Mucosa of descending colon (tissue), 3 donors: ENCODE measurements around the gene PDE6C. TPM values are rescaled to one million over a fixed set of nuclear protein-coding genes. Genes with fewer than 3 reads are reported as not detected.

ENCODE experiments used
- ATAC-seq: fragments of 200-7000 bp; cut with Tn5 transposase; one replicate; pipeline ENCODE4 v1.9.1; 2020; ENCODE audit warnings: mild to moderate bottlenecking, moderate library complexity
- DNase-seq, 3 donors: peaks; one replicate each; pipeline ENCODE4 v3.0.0-alpha.2; 2020
- H3K36me3 ChIP-seq: fragments of 200-600 bp; one replicate; pipeline ENCODE4 v1.8.0; 2021; ENCODE audit warnings: low read depth, mild to moderate bottlenecking
- H3K4me1 ChIP-seq: fragments of 200-600 bp; one replicate; pipeline ENCODE4 v1.8.0; 2021; ENCODE audit warnings: low read depth, mild to moderate bottlenecking
- H3K4me3 ChIP-seq: fragments of 200-600 bp; one replicate; pipeline ENCODE4 v1.8.0; 2021; ENCODE audit warnings: mild to moderate bottlenecking
- H3K9me3 ChIP-seq: fragments of 200-600 bp; one replicate; pipeline ENCODE4 v1.8.0; 2021; ENCODE audit warnings: mild to moderate bottlenecking
- intact Hi-C, 2 donors: fragments of 100-400 bp; cut with DNase I in 1 of 2; cut with micrococcal nuclease in 1 of 2; formaldehyde crosslinking; loops; one replicate each; pipeline versions ENCODE4 v1.11.0 to v1.11.1; 2022; cut with DNase I, micrococcal nuclease
- total RNA-seq, 3 donors: library from RNA; stranded (reverse); fragmentation: NEBNext Ultra II Directional in 2 of 3; extraction: Animal tissue kit (Norgen Biotek cat#: 25700) in 2 of 3; gene quantifications; one replicate each; pipeline versions ENCODE4 v1.2.1 to v1.2.4, GENCODE V29; 2021 to 2023
- TF ChIP-seq, protein P1 (sequence below): fragments of 200-600 bp; IDR thresholded peaks from one replicate; pipeline ENCODE4 v1.8.0; 2022; ENCODE audit warnings: antibody characterized with exemption, mild to moderate bottlenecking
- donor health status: DM: no; HTN: no; CAD: no; lungs with moderate emphysema.
- donor health status: DM: no; HTN: no; CAD: no.
- donor health status: DM: no; HTN: yes; CAD: no.

Gene PDE6C
- total RNA-seq, 3 donors from 2014 or later = not detected

DNA sequence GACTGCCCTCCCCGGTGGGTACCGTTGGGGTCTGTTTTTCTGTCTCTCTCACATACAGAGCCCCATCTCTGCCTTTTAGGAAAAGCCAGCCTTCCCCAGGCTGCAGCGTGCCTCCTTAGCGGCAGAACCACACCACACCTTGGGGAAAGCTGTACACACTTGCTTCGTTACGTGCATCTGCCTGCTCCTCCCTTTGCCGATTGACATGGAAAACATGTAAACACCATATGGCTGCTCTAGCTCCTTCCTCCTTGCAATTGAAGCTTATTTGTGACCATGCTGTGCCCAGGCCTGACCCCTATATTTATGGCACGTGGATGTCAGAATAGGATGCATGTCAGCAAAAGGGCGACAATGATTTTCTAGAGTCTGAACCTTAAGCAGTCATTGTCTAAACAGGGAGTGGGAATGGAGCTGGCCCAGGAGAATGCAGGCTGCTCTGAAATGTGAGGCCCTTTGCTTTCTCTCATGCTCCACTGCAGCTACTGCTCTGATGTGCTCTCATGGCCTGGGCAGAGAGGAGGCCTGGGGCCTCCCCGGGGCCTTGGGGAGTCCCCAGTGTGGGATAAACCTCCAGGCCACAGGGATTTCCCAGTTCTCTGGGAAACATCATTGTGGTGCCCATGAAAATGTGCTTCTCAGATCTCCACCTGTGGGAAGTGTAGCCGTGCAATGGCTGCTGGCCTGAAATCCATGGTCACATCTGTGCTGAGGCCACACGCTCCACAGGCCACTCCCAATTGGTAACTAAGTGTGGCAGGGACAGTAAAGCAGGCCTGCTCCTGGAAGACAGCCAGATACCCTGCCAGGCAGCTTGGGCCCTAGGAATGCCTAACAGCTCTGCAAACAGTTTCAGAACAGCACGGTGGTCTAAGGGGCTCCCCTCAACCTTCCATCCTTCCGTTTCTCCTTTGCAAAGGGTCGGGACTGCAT is 18.6 kb downstream of the PDE6C start:
- no peak overlapping the region for H3K4me3 ChIP-seq
- no peaks in the 10 kb centered on the region for H3K36me3 ChIP-seq
- intact Hi-C loops = no loop called here
- DNase-seq (peak in 1 of 3 donors; percentile 12), ATAC-seq (peak; percentile 32)
- TF ChIP-seq, protein P1, sequence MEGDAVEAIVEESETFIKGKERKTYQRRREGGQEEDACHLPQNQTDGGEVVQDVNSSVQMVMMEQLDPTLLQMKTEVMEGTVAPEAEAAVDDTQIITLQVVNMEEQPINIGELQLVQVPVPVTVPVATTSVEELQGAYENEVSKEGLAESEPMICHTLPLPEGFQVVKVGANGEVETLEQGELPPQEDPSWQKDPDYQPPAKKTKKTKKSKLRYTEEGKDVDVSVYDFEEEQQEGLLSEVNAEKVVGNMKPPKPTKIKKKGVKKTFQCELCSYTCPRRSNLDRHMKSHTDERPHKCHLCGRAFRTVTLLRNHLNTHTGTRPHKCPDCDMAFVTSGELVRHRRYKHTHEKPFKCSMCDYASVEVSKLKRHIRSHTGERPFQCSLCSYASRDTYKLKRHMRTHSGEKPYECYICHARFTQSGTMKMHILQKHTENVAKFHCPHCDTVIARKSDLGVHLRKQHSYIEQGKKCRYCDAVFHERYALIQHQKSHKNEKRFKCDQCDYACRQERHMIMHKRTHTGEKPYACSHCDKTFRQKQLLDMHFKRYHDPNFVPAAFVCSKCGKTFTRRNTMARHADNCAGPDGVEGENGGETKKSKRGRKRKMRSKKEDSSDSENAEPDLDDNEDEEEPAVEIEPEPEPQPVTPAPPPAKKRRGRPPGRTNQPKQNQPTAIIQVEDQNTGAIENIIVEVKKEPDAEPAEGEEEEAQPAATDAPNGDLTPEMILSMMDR = no peak
- H3K4me1 ChIP-seq = no peaks in the 10 kb centered on the region
- no peaks in the 10 kb centered on the region for H3K9me3 ChIP-seq

DNA sequence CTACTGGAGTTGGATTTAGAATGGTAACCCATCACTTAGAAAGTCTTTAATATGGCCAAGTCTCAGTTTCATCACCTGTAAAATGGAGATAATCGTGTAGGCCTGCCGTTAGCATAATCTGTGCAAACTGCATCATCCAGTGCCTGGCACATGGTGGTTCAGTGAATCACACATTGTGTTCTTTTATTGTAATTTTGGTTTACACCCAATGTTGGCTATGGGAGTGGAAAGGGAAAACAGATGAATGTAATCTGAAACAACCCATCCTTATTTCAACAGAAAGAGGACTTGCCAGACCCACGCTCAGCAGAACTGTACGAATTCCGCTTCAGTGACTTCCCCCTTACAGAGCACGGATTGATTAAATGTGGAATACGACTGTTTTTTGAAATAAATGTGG is 27.5 kb downstream of the PDE6C start:
- Histone ChIP-seq H3K36me3 (no peaks in the 10 kb centered on the region), H3K9me3 (no peaks in the 10 kb centered on the region), H3K4me3 (no peak overlapping the region), H3K4me1 (no peaks in the 10 kb centered on the region)
- DNase-seq (no peak), ATAC-seq (no peak)
- TF ChIP-seq, protein P1 = no peak
- intact Hi-C loops = no loop called here

DNA sequence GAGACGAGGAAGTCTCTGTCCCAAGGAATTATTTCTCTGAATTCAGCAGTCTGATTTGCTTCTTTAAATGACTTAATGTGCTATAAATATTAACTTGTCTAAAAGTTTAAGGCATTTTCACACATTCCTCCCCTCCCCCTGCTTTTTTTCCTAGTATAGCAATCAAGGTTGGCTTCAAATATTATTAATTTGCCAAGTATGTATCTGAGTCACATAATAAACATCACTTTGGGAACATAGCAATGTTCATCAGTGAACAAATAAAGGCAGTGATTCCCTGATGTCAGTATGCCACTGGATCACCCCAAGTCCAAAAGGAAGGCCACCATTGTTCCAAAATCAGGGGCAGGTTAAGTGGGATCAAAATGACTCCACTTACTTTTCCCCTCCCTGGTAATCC is 40.5 kb downstream of the PDE6C start:
- TF ChIP-seq, protein P1 = no peak
- ATAC-seq = no peak
- intact Hi-C loops = no loop called here
- Histone ChIP-seq H3K4me1 (no peaks in the 10 kb centered on the region), H3K9me3 (no peaks in the 10 kb centered on the region), H3K36me3 (no peaks in the 10 kb centered on the region), H3K4me3 (no peak overlapping the region)
- DNase-seq = no peak

DNA sequence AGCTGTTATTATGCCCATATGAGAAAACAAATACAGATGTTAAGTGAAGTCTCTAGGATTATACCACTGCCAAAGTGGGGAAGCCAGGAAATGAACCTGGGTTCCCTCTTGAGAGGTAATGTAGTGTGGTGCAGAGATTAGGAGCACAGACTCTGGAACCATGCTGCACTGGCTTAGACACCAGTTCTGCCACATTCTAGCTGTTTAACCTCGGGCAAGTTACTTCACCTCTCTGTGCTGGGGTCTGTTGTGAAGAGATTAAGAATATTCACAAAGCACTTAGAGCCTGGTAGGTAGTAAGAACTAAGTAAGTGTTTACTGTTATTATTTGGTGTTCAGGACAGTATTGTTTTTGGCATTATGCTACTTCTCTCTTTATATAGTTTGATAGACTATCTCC is 41.9 kb downstream of the PDE6C start:
- no peaks in the 10 kb centered on the region for H3K4me1 ChIP-seq
- DNase-seq (no peak), ATAC-seq (no peak)
- H3K36me3 ChIP-seq = no peaks in the 10 kb centered on the region
- TF ChIP-seq, protein P1 = no peak
- intact Hi-C loops = no loop called here
- no peaks in the 10 kb centered on the region for H3K9me3 ChIP-seq
- no peak overlapping the region for H3K4me3 ChIP-seq

DNA sequence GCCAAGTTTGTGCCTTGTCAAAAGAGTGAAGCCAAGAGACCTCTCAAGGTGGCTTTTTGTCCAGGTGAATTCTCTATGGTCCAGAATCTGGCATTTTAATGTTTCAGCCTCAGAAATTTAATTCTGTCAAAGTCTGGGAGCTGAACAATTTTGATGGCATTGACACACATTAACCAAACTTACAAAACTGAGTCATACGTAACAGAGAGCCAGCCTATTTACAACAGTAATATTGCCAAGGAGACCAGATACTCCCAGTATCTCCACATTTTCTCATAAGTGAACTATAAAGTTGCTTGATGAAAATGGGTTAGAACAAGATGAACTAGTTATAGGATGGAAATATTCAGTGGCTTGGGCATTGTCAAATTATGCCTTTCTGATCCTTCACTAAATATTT is 43.8 kb downstream of the PDE6C start:
- Histone ChIP-seq H3K9me3 (no peaks in the 10 kb centered on the region), H3K4me3 (no peak overlapping the region), H3K36me3 (no peaks in the 10 kb centered on the region), H3K4me1 (no peaks in the 10 kb centered on the region)
- ATAC-seq (no peak), DNase-seq (no peak)
- intact Hi-C loops = no loop called here
- TF ChIP-seq, protein P1 = no peak
